ENCODE data around the gene COX5B.
"Not testable (repeated sequence)": the region's sequence is repeated elsewhere in the genome, so short reads cannot be mapped to it uniquely, and the experiment has no call there.

COX5B gene

GRCh38 chr2:97671526-97671925, 25.7 kb downstream of the COX5B start:
- no peak for DNase-seq (ENCODE audit: low spot score)
- CTCF ChIA-PET: no interaction called here
- POLR2A ChIA-PET (ENCODE audit: low non-redundant PET): no interaction called here
- H3K27ac ChIP-seq: no peak overlapping the region
- no peak for TF ChIP-seq CTCF (conservative IDR thresholded peaks at IDR 0.05; ENCODE audit: low read depth)

GRCh38 chr2:97672606-97673140, 26.8 kb downstream of the COX5B start:
- POLR2A ChIA-PET (ENCODE audit: low non-redundant PET); DNase-seq (ENCODE audit: low spot score); CTCF ChIA-PET: not testable (repeated sequence)

GRCh38 chr2:97673182-97673914, 27.5 kb downstream of the COX5B start:
- H3K27ac ChIP-seq: no peak overlapping the region
- TF ChIP-seq CTCF (conservative IDR thresholded peaks at IDR 0.05; ENCODE audit: low read depth): no peak
- DNase-seq (ENCODE audit: low spot score): no peak
- ChIA-PET CTCF (no interaction called here), POLR2A (ENCODE audit: low non-redundant PET) (no interaction called here)

More at GRCh38 chr2:97672606-97673140, 26.8 kb downstream of the COX5B start:
- not testable (repeated sequence) for H3K27ac ChIP-seq

GRCh38 chr2:97673915-97674283, 28.0 kb downstream of the COX5B start:
- no peak for DNase-seq (ENCODE audit: low spot score)
- TF ChIP-seq CTCF (conservative IDR thresholded peaks at IDR 0.05; ENCODE audit: low read depth): no peak
- no peak overlapping the region for H3K27ac ChIP-seq
- ChIA-PET POLR2A (ENCODE audit: low non-redundant PET) (no interaction called here), CTCF (no interaction called here)

GRCh38 chr2:97675430-97676113, 29.7 kb downstream of the COX5B start:
- CTCF ChIA-PET: no interaction called here
- no peak overlapping the region for H3K27ac ChIP-seq
- no peak for TF ChIP-seq CTCF (conservative IDR thresholded peaks at IDR 0.05; ENCODE audit: low read depth)
- DNase-seq (ENCODE audit: low spot score): no peak
- POLR2A ChIA-PET (ENCODE audit: low non-redundant PET): interaction anchor here (0.6 kb wide), 1 partner anchor 11 kb away, joined by 4 read pairs; no protein-coding TSS in a partner anchor

GRCh38 chr2:97676620-97677019, 30.8 kb downstream of the COX5B start:
- H3K27ac ChIP-seq: no peak overlapping the region
- CTCF ChIA-PET: interaction anchor here (0.6 kb wide), 1 partner anchor 897 kb away, joined by 3 read pairs; no protein-coding TSS in a partner anchor
- TF ChIP-seq CTCF (conservative IDR thresholded peaks at IDR 0.05; ENCODE audit: low read depth): no peak
- POLR2A ChIA-PET (ENCODE audit: low non-redundant PET): no interaction called here
- no peak for DNase-seq (ENCODE audit: low spot score)

- H3K27ac ChIP-seq: no peak overlapping the region
- ChIA-PET CTCF (interaction anchor here (0.6 kb wide), 1 partner anchor 28 kb away, joined by 3 read pairs; no protein-coding TSS in a partner anchor), POLR2A (ENCODE audit: low non-redundant PET) (no interaction called here)
- DNase-seq (ENCODE audit: low spot score): no peak
- TF ChIP-seq CTCF (conservative IDR thresholded peaks at IDR 0.05; ENCODE audit: low read depth): no peak
These were observed 31.6 kb downstream of the COX5B start for GRCh38 chr2:97677480-97677879.
